Kidney epithelial cell (primary cell): Measurements from ENCODE around the gene FOXP2. TPM values are rescaled to one million over a fixed set of nuclear protein-coding genes. Genes with fewer than 3 reads are reported as not detected.

Experiments
- DNase-seq: peaks from one replicate; pipeline ENCODE4 v3.0.0-alpha.2; 2010; ENCODE audit warnings: low read depth
- H3K27me3 ChIP-seq: 2 replicates; pipeline ENCODE4 v1.6.0; 2011; ENCODE audit warnings: low read length; ENCODE audit not compliant: control insufficient read depth, insufficient read depth
- H3K36me3 ChIP-seq: 2 replicates; pipeline ENCODE4 v1.5.1; 2011; ENCODE audit warnings: low read length; ENCODE audit not compliant: control insufficient read depth, insufficient read depth
- H3K4me3 ChIP-seq: 2 replicates; pipeline ENCODE4 v1.5.1; 2011; ENCODE audit warnings: low read depth, mild to moderate bottlenecking, control low read depth, low read length
- CTCF ChIP-seq: IDR thresholded peaks from 2 replicates; pipeline ENCODE4 v1.5.1; 2011; ENCODE audit warnings: mild to moderate bottlenecking, moderate library complexity, low read length, control low read depth, inconsistent platforms; ENCODE audit not compliant: insufficient read depth, poor library complexity, severe bottlenecking
- total RNA-seq: library from RNA; depleted of rRNA; stranded (reverse); fragments of >200 nt; gene quantifications from 2 replicates; pipeline ENCODE4 v1.2.3, GENCODE V29; 2015

Gene FOXP2
- total RNA-seq, 1 donor from 2014 or later, result 0.25 TPM

- H3K4me3 ChIP-seq, result no peak overlapping the region
- DNase-seq, result no peak
- no peaks in the 10 kb centered on the region for H3K36me3 ChIP-seq
- TF ChIP-seq CTCF, result no peak
- H3K27me3 ChIP-seq, result no peaks in the 10 kb centered on the region
Observed at GRCh38 chr7:114657279-114657678, 242.7 kb downstream of the FOXP2 start.

- H3K27me3 ChIP-seq, result no peaks in the 10 kb centered on the region
- no peak for TF ChIP-seq CTCF
- H3K36me3 ChIP-seq, result no peaks in the 10 kb centered on the region
Observed at GRCh38 chr7:114658216-114658615, 243.6 kb downstream of the FOXP2 start.

GRCh38 chr7:114659409-114660125 is 245.0 kb downstream of the FOXP2 start:
- Histone ChIP-seq H3K36me3 (no peaks in the 10 kb centered on the region), H3K4me3 (no peak overlapping the region), H3K27me3 (no peaks in the 10 kb centered on the region)
- no peak for TF ChIP-seq CTCF
- no peak for DNase-seq

More at GRCh38 chr7:114658216-114658615, 243.6 kb downstream of the FOXP2 start:
- no peak for DNase-seq
- H3K4me3 ChIP-seq, result no peak overlapping the region

GRCh38 chr7:114660126-114660486 is 245.5 kb downstream of the FOXP2 start:
- H3K27me3 ChIP-seq, result no peaks in the 10 kb centered on the region
- no peaks in the 10 kb centered on the region for H3K36me3 ChIP-seq
- DNase-seq, result no peak
- H3K4me3 ChIP-seq, result no peak overlapping the region
- TF ChIP-seq CTCF, result no peak

GRCh38 chr7:114660753-114661152 is 246.1 kb downstream of the FOXP2 start:
- no peak for TF ChIP-seq CTCF
- DNase-seq, result no peak
- no peaks in the 10 kb centered on the region for H3K27me3 ChIP-seq

GRCh38 chr7:114662002-114662677 is 247.5 kb downstream of the FOXP2 start:
- Histone ChIP-seq H3K36me3 (no peaks in the 10 kb centered on the region), H3K27me3 (no peaks in the 10 kb centered on the region), H3K4me3 (no peak overlapping the region)
- DNase-seq, result no peak
- TF ChIP-seq CTCF, result no peak

More at GRCh38 chr7:114660753-114661152, 246.1 kb downstream of the FOXP2 start:
- no peaks in the 10 kb centered on the region for H3K36me3 ChIP-seq
- H3K4me3 ChIP-seq, result no peak overlapping the region
